AML-193 (cell line): Measurements from ENCODE around the gene CCDC85B.
A peak's percentile ranks its signal among the peaks of the same experiment; 100 is the strongest.

Experiments
- DNase-seq, 2 experiments: peaks; one replicate each; lab custom pipeline; 2025; lab: John Stamatoyannopoulos, UW

The CCDC85B gene

DNA sequence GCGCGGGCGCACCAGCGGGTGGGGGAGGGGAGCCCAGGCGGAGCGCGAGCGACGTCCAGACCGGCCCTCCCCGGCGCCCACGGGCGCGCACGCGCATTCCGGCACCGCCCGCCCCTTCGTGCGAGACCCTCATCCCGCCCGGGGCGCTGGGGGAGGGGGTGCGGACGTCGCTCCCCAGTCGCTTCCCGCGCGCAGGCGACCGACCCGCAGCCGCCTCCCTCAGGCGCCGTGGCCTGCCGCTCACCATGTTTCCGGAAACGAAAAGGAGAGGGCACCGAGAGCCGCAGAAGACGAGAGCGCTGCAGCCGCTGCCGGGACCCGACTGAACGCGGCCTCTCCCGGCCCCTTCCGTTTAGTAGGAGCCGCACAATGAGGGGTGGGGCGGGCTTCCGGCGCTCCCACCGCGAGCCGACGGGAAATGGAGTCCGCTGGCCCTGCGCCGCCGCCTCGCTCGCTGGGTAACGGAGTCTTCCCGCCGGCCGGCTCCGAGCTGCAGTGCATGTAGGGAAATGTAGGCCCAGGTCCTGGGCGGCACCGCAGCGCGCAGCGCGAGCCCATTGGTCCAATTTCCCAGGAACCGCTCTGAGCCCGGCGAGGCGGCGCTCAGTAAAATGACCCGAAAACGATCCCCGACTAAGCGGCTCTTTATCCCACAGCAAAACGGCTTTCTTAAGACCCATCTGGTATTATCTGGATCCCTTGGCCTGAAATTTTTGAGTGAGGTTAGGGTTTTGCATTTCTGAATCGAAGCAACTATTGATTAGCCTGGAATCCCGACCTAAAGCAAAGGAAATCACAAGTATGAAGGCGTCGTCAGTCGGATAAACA, 32.4 kb upstream of the CCDC85B start, which contains the start of gene CFL1:
TSS of gene CFL1 (minus strand) at position 328 of the 828 bp plus-strand sequence. CDS start at position 247, 81 bp downstream.
- peak; percentile 91 to 94 for DNase-seq

- no peak for DNase-seq
Measured at GRCh38 chr11:65858681-65859087, 31.8 kb upstream of the CCDC85B start.

GRCh38 chr11:65859095-65859811, 31.2 kb upstream of the CCDC85B start:
- peak; percentile 93 to 97 for DNase-seq

DNA sequence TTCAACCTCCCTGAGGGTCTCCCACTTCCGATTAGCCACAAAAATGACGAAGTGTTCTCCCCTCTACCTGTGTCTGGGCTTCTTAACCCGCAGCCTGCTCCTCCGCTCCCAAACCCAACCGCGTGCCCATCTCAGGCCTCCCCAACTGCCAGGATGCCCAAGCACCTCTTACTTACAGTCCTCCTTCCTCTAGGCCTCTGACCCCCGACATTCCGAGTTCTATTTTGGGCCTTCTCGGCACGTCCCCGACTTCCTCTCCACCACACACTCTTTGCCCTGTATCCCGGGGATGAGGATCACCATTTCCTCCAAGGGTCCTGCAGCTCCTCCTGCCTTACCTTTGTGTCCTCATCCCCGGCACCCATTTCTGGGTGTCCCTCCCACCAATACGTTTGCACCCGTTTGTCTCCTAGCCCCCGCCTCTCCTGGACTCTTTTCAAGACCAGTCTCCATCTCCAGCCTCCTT, 30.6 kb upstream of the CCDC85B start:
- no peak for DNase-seq

- peak; percentile 93 to 96 for DNase-seq
Measured at GRCh38 chr11:65860278-65861164, 30.0 kb upstream of the CCDC85B start, which contains the start of gene MUS81. Gene MUS81, plus strand, starts transcription at chr11:65860433. Its CDS starts 321 bp downstream, at chr11:65860754.

GRCh38 chr11:65861165-65861505, 29.3 kb upstream of the CCDC85B start:
- DNase-seq, result no peak

DNA sequence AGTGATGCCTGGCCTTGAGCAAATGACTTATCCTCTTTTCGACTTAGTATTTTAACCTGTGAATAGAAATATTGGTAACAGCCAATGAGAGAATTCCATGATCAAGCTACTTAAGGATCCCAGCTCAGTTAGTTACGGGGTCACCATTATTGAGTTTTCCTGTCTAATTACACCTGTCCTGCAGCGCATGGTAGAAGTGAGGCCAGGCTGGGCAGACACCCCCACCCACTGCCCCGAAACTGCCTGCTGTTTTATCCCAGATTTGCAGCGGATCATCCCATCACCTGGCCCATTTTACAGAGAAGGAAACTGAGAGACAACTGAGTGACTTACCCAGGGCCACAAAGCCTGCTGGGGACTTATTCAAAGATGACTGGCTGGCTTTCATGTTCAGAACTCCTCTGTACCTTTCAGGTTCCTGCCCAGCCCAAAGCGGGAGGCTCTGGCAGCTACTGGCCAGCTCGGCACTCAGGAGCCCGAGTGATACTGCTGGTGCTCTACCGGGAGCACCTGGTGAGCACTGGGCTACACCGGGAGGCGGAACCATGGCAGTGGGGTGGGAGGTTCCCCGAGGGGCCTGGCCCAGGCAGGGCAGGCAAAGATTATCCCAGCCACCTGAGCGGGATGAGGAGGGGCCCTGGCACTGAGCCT, 28.8 kb upstream of the CCDC85B start:
- no peak for DNase-seq

GRCh38 chr11:65862191-65862735, 28.2 kb upstream of the CCDC85B start:
- no peak for DNase-seq

DNA sequence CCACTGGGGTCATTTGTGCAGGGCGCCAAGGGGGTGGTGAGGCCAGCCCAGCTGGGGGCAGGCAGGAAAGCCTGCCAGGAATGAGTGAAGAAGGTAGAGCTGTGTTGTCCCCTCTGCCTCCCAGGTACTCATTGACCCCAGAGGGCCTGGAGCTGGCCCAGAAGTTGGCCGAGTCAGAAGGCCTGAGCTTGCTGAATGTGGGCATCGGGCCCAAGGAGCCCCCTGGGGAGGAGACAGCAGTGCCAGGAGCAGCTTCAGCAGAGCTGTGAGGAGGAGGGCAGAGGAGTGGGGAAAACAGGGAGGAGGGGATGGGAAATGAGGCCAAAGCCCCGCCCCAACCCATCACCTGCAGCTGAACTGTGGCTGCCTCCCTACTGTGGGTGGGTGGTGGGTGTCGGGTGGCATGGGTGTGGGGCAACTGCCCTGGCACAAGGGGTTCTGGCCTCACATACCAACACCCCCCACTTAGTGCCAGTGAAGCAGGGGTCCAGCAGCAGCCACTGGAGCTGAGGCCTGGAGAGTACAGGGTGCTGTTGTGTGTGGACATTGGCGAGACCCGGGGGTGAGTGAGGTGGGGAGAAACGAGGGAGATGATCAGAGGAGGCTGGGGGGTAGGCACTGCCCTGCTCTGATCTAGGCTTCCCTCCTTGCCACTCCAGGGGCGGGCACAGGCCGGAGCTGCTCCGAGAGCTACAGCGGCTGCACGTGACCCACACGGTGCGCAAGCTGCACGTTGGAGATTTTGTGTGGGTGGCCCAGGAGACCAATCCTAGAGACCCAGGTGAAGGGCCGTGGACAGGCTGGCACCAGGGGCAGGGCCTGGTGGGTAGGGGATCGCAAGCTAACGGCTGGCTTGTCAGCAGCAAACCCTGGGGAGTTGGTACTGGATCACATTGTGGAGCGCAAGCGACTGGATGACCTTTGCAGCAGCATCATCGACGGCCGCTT, 27.3 kb upstream of the CCDC85B start:
- DNase-seq, result no peak

DNA sequence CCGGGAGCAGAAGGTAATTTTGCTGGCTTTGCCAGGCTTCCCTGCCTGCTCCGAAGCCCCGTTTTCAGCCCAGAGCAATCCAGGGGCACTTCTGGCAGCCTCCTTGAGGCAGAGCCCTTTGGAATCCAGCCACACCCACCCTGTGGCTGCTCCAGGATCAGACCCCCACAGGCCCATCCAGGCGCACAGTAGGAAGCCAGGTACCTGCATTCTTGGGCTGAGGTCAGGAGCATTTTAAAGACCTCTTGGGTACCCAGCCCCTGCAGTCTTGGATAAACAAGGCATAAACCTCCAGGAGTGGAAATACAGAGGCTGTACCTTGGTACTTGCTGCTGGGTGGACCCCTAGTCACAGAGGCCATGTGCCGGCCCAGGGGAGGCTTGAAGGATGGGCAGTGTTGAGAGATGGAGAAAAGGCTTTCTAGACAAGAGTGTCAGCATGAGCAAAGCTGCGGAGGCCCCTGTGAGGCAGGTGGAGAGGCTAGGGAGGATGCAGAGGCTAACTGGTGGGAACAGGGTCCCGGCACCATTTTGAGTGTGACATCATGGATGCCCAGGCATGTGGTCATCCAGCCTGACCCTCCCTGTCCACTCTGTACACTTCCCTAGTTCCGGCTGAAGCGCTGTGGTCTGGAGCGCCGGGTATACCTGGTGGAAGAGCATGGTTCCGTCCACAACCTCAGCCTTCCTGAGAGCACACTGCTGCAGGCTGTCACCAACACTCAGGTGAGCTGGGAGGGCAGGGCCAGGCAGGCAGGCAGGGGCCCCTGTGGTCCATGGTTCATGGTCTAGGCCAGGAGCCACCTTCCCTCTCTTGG, 26.4 kb upstream of the CCDC85B start:
- DNase-seq, result no peak

- no peak for DNase-seq
Measured at GRCh38 chr11:65864706-65865471, 25.6 kb upstream of the CCDC85B start.

GRCh38 chr11:65865550-65866172, 24.8 kb upstream of the CCDC85B start:
- no peak for DNase-seq

DNA sequence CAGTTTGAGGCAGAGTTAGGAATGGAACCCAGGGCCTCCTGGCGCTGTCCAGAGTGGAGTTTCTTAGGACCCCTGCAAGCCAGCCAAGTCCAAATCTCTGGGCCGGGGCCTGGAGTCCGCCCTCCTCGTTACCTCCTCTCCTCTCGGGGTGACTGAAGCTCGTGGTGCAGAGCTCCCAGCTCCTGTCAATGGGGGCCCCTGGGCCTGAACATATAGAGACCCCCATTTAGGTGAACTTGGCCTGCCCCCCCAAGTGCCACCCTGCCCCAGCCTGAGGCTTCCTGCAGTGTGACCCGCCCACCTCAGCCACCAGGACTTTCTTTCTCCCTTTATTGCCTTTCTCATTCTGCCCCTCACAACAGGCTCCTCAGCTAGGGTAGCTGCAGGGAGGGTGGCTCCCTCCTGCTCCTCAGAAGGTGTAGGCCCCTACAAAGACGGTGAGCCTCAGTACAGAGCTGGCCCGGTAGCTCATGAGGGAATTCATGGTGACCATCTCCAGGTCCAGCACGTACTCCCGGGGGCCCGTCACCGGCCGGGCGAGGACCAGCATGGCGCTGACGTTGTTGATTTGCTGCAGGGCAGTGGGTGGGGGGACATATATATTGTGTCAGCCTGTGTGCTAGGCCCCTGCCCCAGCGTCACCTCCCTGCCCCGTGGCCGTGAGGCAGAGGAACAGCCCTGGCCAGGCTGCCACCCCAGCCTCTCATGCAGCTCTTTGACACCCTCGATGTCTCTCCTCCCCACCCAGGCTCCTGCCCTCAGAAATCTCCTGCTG, 23.8 kb upstream of the CCDC85B start:
- no peak for DNase-seq

- no peak for DNase-seq
Measured at GRCh38 chr11:65867284-65868071, 23.0 kb upstream of the CCDC85B start.

- DNase-seq, result no peak
Measured at GRCh38 chr11:65868076-65868667, 22.3 kb upstream of the CCDC85B start.

DNA sequence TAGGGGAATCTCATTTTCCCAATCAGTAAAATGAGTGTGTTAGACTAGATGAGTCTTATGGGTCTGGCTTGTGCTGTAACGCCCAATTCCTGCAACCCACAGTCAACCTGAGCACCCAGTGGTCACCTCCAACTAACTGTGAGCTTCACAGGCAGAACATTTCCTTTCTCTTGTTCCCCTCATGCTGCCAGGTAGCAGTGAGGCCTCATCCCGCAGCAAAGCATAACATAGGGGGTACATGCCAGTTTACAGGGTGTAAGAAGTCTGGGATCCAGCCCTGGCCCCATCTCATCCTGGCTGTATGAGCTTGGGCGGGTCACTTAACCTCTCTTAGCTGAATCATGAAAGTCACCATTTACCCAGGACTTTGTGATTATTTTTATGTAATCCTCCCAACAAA, 21.6 kb upstream of the CCDC85B start:
- no peak for DNase-seq
